Aorta (tissue), 5 donors: ENCODE measurements around the gene MRRF. TPM values are rescaled to one million over a fixed set of nuclear protein-coding genes. Genes with fewer than 3 reads are reported as not detected.
"Not testable (repeated sequence)": the region's sequence is repeated elsewhere in the genome, so short reads cannot be mapped to it uniquely, and the experiment has no call there.

Experiments used
- ATAC-seq: fragments of 200-7000 bp; cut with Tn5 transposase; one replicate; pipeline ENCODE4 v1.9.1; 2022; ENCODE audit warnings: moderate library complexity; ENCODE audit not compliant: low FRiP score
- DNase-seq, 2 donors: peaks; one replicate each; pipeline ENCODE4 v3.0.0-alpha.2; 2020
- H3K27ac ChIP-seq, 2 donors: one replicate each; pipeline ENCODE4 v1.5.1; 2013; ENCODE audit warnings: low read length in 2 of 2, mild to moderate bottlenecking in 2 of 2, moderate library complexity in 2 of 2, control low read depth in 1 of 2, inconsistent platforms in 1 of 2, low read depth in 1 of 2
- H3K27me3 ChIP-seq, 2 donors: one replicate each; pipeline ENCODE4 v1.6.1; 2013; ENCODE audit warnings: control low read depth in 1 of 2, low read length in 1 of 2, mild to moderate bottlenecking in 1 of 2, moderate library complexity in 1 of 2; ENCODE audit not compliant: insufficient read depth in 2 of 2, control insufficient read depth in 1 of 2
- H3K36me3 ChIP-seq, 2 donors: one replicate each; pipeline ENCODE4 v1.6.1; 2013; ENCODE audit warnings: control low read depth in 1 of 2, low read length in 1 of 2, mild to moderate bottlenecking in 1 of 2; ENCODE audit not compliant: insufficient read depth in 2 of 2, control insufficient read depth in 1 of 2
- H3K4me1 ChIP-seq, 2 donors: one replicate each; pipeline ENCODE4 v1.6.1; 2013; ENCODE audit warnings: low read length in 2 of 2, control low read depth in 1 of 2, mild to moderate bottlenecking in 1 of 2, moderate library complexity in 1 of 2; ENCODE audit not compliant: insufficient read depth in 2 of 2, control insufficient read depth in 1 of 2
- H3K4me3 ChIP-seq, 2 donors: one replicate each; pipeline ENCODE4 v1.5.1; 2013; ENCODE audit warnings: low read length in 2 of 2, control low read depth in 1 of 2, mild to moderate bottlenecking in 1 of 2
- H3K9me3 ChIP-seq: one replicate; pipeline ENCODE4 v1.6.1; 2013; ENCODE audit warnings: mild to moderate bottlenecking, low read length; ENCODE audit not compliant: control insufficient read depth
- WGBS, 2 donors: extraction: QIAGEN DNeasy Blood & Tissue Kit; methylation state at CpG; one replicate each; pipeline ENCODE4 v1.1.7; 2013; 5-methylcytosine and 5-hydroxymethylcytosine counted together
- intact Hi-C, 2 donors: fragments of 100-400 bp; cut with DNase I; formaldehyde crosslinking; loops; one replicate each; pipeline versions ENCODE4 v1.14.2 to v1.15.0; 2022
- polyA plus RNA-seq, 2 donors: library from polyadenylated mRNA; stranded (reverse); fragments of 200-250 nt; gene quantifications; one replicate each; pipeline ENCODE4 v1.2.3, GENCODE V29; 2013
- total RNA-seq, 2 donors: library from RNA; stranded (reverse); fragmentation: NEBNext Ultra II Directional; extraction: Animal tissue kit (Norgen Biotek cat#: 25700); gene quantifications; one replicate each; pipeline ENCODE4 v1.2.1, GENCODE V29; 2021
- donor health status: healthy with polysubstance abuse.
- donor health status: Bipolar disorder and iron deficiency.
- donor health status: DM: no; HTN: no; CAD: no.
- donor health status: DM: no; HTN: no; CAD: no.
- donor health status: DM: yes; HTN: yes; CAD: no.

MRRF gene
- total and polyA plus RNA-seq, 4 donors: 18.7 to 28.7 (median 20.5) TPM

GRCh38 chr9:122330466-122330865, 65.8 kb downstream of the MRRF start:
- H3K27ac ChIP-seq, H3K27me3 ChIP-seq, DNase-seq, ATAC-seq, H3K4me3 ChIP-seq, intact Hi-C loops, H3K9me3 ChIP-seq, H3K4me1 ChIP-seq, H3K36me3 ChIP-seq: not testable (repeated sequence)
- WGBS, 2 donors: 87 to 90% methylated on average over 6 of the region's 6 CpGs

- WGBS, 2 donors: 91 to 94% methylated on average over 3 of the region's 3 CpGs
Measured at GRCh38 chr9:122331523-122331927, 66.8 kb downstream of the MRRF start.

GRCh38 chr9:122332083-122332482, 67.4 kb downstream of the MRRF start:
- Histone ChIP-seq H3K36me3 (peaks cover 0 to 2% of the 10 kb centered on the region in 2 donors), H3K4me3 (no peak overlapping the region), H3K4me1 (no peaks in the 10 kb centered on the region), H3K9me3 (no peaks in the 10 kb centered on the region), H3K27me3 (no peaks in the 10 kb centered on the region), H3K27ac (no peak overlapping the region)
- 67 to 73% methylated on average over 6 of the region's 6 CpGs for WGBS, 2 donors
- no peak for ATAC-seq
- DNase-seq: no peak
- intact Hi-C loops: no loop called here

More at GRCh38 chr9:122331523-122331927, 66.8 kb downstream of the MRRF start:
- DNase-seq: no peak
- peaks cover 0 to 4% of the 10 kb centered on the region in 2 donors for H3K36me3 ChIP-seq
- no peak overlapping the region for H3K27ac ChIP-seq
- H3K9me3 ChIP-seq: no peaks in the 10 kb centered on the region
- no peaks in the 10 kb centered on the region for H3K27me3 ChIP-seq
- H3K4me3 ChIP-seq: no peak overlapping the region
- intact Hi-C loops: no loop called here
- ATAC-seq: no peak
- H3K4me1 ChIP-seq: no peaks in the 10 kb centered on the region

GRCh38 chr9:122332644-122333043, 68.0 kb downstream of the MRRF start:
- H3K4me3 ChIP-seq: no peak overlapping the region
- H3K27ac ChIP-seq: no peak overlapping the region
- H3K4me1 ChIP-seq: no peaks in the 10 kb centered on the region
- H3K36me3 ChIP-seq: peaks cover 0 to 2% of the 10 kb centered on the region in 2 donors
- no peaks in the 10 kb centered on the region for H3K9me3 ChIP-seq
- intact Hi-C loops: no loop called here
- DNase-seq: no peak
- 62 to 65% methylated on average over 7 of the region's 7 CpGs for WGBS, 2 donors
- no peaks in the 10 kb centered on the region for H3K27me3 ChIP-seq
- no peak for ATAC-seq

GRCh38 chr9:122333169-122333808, 68.6 kb downstream of the MRRF start:
- intact Hi-C loops: no loop called here
- 78% methylated on average over 10 of the region's 10 CpGs for WGBS, 2 donors
- H3K27me3 ChIP-seq: no peaks in the 10 kb centered on the region
- no peak for DNase-seq
- H3K36me3 ChIP-seq: peaks cover 0 to 2% of the 10 kb centered on the region in 2 donors
- no peak for ATAC-seq
- H3K4me3 ChIP-seq: no peak overlapping the region
- no peaks in the 10 kb centered on the region for H3K9me3 ChIP-seq
- H3K4me1 ChIP-seq: no peaks in the 10 kb centered on the region
- no peak overlapping the region for H3K27ac ChIP-seq

GRCh38 chr9:122334916-122335315, 70.2 kb downstream of the MRRF start:
- ATAC-seq: no peak
- WGBS, 2 donors: 69 to 71% methylated on average over 4 of the region's 4 CpGs
- no peaks in the 10 kb centered on the region for H3K9me3 ChIP-seq
- no peaks in the 10 kb centered on the region for H3K27me3 ChIP-seq
- H3K4me1 ChIP-seq: no peaks in the 10 kb centered on the region
- no peak for DNase-seq
- no peak overlapping the region for H3K27ac ChIP-seq
- H3K36me3 ChIP-seq: no peaks in the 10 kb centered on the region
- H3K4me3 ChIP-seq: no peak overlapping the region
- intact Hi-C loops: no loop called here

- ATAC-seq (no peak), DNase-seq (no peak)
- 94 to 95% methylated on average over 5 of the region's 5 CpGs for WGBS, 2 donors
- Histone ChIP-seq H3K36me3 (no peaks in the 10 kb centered on the region), H3K4me3 (no peak overlapping the region), H3K27me3 (no peaks in the 10 kb centered on the region), H3K9me3 (no peaks in the 10 kb centered on the region), H3K4me1 (no peaks in the 10 kb centered on the region), H3K27ac (no peak overlapping the region)
- intact Hi-C loops: no loop called here
Measured at GRCh38 chr9:122336189-122336588, 71.5 kb downstream of the MRRF start.

GRCh38 chr9:122336866-122337555, 72.3 kb downstream of the MRRF start:
- no peak overlapping the region for H3K27ac ChIP-seq
- H3K27me3 ChIP-seq: no peaks in the 10 kb centered on the region
- intact Hi-C loops: no loop called here
- no peaks in the 10 kb centered on the region for H3K36me3 ChIP-seq
- WGBS, 2 donors: 48 to 52% methylated on average over 26 of the region's 26 CpGs
- no peaks in the 10 kb centered on the region for H3K9me3 ChIP-seq
- DNase-seq: no peak
- no peak overlapping the region for H3K4me3 ChIP-seq
- H3K4me1 ChIP-seq: no peaks in the 10 kb centered on the region
- no peak for ATAC-seq

- Histone ChIP-seq H3K36me3 (no peaks in the 10 kb centered on the region), H3K27ac (no peak overlapping the region), H3K9me3 (no peaks in the 10 kb centered on the region), H3K27me3 (no peaks in the 10 kb centered on the region), H3K4me1 (no peaks in the 10 kb centered on the region), H3K4me3 (no peak overlapping the region)
- WGBS, 2 donors: 75 to 90% methylated on average over 4 of the region's 4 CpGs
- ATAC-seq: no peak
- no peak for DNase-seq
- intact Hi-C loops: no loop called here
Measured at GRCh38 chr9:122337556-122337929, 72.9 kb downstream of the MRRF start.
